ENCODE data around the gene DDIT4L. TPM values are rescaled to one million over a fixed set of nuclear protein-coding genes. Genes with fewer than 3 reads are reported as not detected.
A peak's percentile ranks its signal among the peaks of the same experiment; 100 is the strongest.

DDIT4L gene, protein sequence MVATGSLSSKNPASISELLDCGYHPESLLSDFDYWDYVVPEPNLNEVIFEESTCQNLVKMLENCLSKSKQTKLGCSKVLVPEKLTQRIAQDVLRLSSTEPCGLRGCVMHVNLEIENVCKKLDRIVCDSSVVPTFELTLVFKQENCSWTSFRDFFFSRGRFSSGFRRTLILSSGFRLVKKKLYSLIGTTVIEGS
- total RNA-seq (under 1 TPM; 0.52 to 0.55 TPM), polyA plus RNA-seq (ENCODE audit: insufficient read length in 6 of 6) (1 to 10 TPM in 5 of 6 donors, under 1 TPM in 1; 0.69 to 1.5 (median 1.2) TPM)
- long read RNA-seq, donor 1, partial matches to known transcripts: 0 of 1 reads
- long read RNA-seq, donor 1, other reads (novel, unspliced or antisense): 0 of 1 reads
- long read RNA-seq, donor 2, partial matches to known transcripts: 0 of 1 reads
- long read RNA-seq, donor 2, other reads (novel, unspliced or antisense): 0 of 1 reads
- long read RNA-seq, donor 3, partial matches to known transcripts: 0 of 1 reads
- long read RNA-seq, donor 3, other reads (novel, unspliced or antisense): 0 of 1 reads
- long read RNA-seq, donor 4: 0 reads
- long read RNA-seq, donor 5, partial matches to known transcripts: 0 of 4 reads
- long read RNA-seq, donor 5, other reads (novel, unspliced or antisense): 0 of 4 reads
- long read RNA-seq, donor 6, partial matches to known transcripts: 0 of 1 reads
- long read RNA-seq, donor 6, other reads (novel, unspliced or antisense): 0 of 1 reads
- long read RNA-seq, donor 7: 0 reads
- long read RNA-seq, donor 8, partial matches to known transcripts: 0 of 1 reads
- long read RNA-seq, donor 8, other reads (novel, unspliced or antisense): 0 of 1 reads
- long read RNA-seq, donor 9: 0 reads
- long read RNA-seq, donor 10: 0 reads
- long read RNA-seq, donor 11, transcript DDIT4L-201 (3 exons, 2,604 nt): major isoform, 5 of 5 reads
- long read RNA-seq, donor 11, partial matches to known transcripts: 0 of 5 reads
- long read RNA-seq, donor 11, other reads (novel, unspliced or antisense): 0 of 5 reads
- long read RNA-seq, donor 12: 0 reads

DNA sequence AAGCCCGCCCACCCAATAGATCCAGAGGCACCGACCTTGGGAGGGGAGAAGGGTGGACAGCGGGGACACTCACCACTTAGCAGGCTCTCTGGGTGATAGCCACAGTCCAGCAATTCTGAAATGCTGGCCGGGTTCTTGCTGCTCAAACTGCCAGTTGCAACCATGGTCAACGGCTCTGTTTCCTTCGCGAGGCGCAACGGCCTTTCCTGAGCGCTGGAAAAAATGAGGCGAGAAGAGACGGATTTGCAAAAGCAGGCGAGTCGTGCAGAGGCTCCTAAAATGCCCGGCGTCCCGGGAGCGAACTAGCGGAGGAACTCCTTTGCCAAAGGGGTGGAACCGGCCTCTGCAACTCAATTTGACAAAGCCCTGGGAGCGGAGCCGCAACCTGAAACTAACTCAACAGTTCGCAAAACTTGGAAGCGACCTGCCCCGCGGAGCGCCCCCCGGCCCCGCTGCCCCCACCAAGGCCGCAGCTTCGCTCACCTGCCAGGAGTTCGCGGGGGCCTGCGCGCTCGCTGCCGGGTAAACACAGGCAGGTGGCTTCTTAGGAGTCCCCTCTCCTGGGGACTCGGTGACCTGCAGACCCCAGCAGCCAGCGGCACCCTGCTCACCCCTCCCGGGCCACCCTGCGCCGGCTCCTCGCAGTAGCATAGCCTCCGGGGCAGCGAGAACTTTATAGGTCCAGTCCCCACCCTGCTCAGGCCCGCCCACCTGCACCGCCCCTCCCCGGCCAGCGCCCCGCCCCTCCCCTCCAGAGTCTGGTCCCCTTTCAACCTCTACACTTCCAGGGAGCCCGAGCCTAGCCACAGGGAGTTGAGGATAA, at the start of gene DDIT4L:
Gene DDIT4L (minus strand): TSS at position 649 of the 823 bp plus-strand sequence. CDS start 485 bp downstream, at position 164.
- peak; percentile 94 for ATAC-seq

DNA sequence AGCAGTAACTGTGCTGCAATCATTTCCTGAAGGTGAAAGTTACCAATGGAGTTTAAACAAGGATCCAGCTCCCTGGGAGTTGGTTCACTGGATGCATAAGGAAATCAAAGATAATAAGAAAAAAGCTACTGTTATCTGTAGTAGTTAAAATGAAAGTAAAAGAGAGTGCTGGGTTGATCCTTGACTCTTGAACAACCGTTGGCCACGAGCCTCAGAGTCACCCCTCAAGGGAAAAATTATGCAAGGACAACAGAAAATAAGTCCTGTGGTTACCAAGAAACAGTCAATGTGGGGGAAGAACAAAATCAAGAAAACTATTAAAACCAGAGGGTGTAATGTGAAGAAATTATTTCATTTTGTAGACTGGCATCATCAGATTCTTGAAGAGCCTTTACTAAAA, 49.7 kb upstream of the DDIT4L start:
- Histone ChIP-seq H3K4me3 (no peak overlapping the region), H3K9me3 (peaks cover 0 to 6% of the 10 kb centered on the region in 2 donors), H3K27ac (no peak overlapping the region), H3K27me3 (no peaks in the 10 kb centered on the region), H3K36me3 (no peaks in the 10 kb centered on the region), H3K4me1 (no peaks in the 10 kb centered on the region)
- DNase-seq: no peak
- intact Hi-C loops (cut with DNase I): no loop called here
- TF ChIP-seq, protein P1, sequence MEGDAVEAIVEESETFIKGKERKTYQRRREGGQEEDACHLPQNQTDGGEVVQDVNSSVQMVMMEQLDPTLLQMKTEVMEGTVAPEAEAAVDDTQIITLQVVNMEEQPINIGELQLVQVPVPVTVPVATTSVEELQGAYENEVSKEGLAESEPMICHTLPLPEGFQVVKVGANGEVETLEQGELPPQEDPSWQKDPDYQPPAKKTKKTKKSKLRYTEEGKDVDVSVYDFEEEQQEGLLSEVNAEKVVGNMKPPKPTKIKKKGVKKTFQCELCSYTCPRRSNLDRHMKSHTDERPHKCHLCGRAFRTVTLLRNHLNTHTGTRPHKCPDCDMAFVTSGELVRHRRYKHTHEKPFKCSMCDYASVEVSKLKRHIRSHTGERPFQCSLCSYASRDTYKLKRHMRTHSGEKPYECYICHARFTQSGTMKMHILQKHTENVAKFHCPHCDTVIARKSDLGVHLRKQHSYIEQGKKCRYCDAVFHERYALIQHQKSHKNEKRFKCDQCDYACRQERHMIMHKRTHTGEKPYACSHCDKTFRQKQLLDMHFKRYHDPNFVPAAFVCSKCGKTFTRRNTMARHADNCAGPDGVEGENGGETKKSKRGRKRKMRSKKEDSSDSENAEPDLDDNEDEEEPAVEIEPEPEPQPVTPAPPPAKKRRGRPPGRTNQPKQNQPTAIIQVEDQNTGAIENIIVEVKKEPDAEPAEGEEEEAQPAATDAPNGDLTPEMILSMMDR (IDR thresholded peaks at IDR 0.05): no peak
- no peak for ATAC-seq

More for the DNA sequence above, at the start of gene DDIT4L:
- intact Hi-C loops (cut with DNase I): no loop called here
- DNase-seq: peak in 3 of 4 donors; percentile 12 to 78 (median 27)
- Histone ChIP-seq H3K27ac (no peak within 1 kb of the TSS), H3K9me3 (no peaks in the 10 kb centered on the region), H3K36me3 (no peaks in the 10 kb centered on the region), H3K27me3 (peaks cover 0 to 38% of the 10 kb centered on the region in 2 donors), H3K4me1 (peaks cover 0 to 12% of the 10 kb centered on the region in 2 donors), H3K4me3 (peak within 1 kb of the TSS; percentile 38 to 52)
- TF ChIP-seq, protein P1 (IDR thresholded peaks at IDR 0.05): no peak

GRCh38 chr4:100224721-100225120, 34.5 kb upstream of the DDIT4L start:
- Histone ChIP-seq H3K9me3 (peaks cover 0 to 50% of the 10 kb centered on the region in 2 donors), H3K27me3 (no peaks in the 10 kb centered on the region), H3K4me3 (no peak overlapping the region), H3K36me3 (no peaks in the 10 kb centered on the region), H3K27ac (no peak overlapping the region), H3K4me1 (no peaks in the 10 kb centered on the region)
- intact Hi-C loops (cut with DNase I): no loop called here
- ATAC-seq: no peak
- no peak for DNase-seq
- TF ChIP-seq, protein P1 (IDR thresholded peaks at IDR 0.05): no peak

DNA sequence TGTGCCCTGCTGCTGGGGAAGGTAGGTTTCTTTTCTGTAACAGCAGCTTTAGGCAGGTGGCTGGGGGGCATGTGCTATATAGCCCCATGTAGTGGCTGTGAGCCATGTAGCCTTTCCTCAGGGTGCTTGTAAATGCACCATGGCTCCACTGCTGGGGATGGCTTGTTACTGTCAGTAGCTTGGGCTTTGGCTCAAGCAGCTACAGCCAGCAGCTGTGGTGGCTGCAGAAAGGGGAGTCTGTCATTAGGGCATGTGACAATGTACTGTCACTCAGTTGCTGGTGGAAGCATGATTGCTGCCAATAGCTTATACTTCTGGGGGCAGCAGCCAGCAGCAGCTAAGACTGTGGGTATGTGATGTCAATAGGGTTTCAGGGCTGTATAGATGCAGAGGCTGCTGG, 33.9 kb upstream of the DDIT4L start:
- Histone ChIP-seq H3K27me3 (no peaks in the 10 kb centered on the region), H3K36me3 (no peaks in the 10 kb centered on the region), H3K27ac (no peak overlapping the region), H3K9me3 (peaks cover 0 to 46% of the 10 kb centered on the region in 2 donors), H3K4me3 (no peak overlapping the region), H3K4me1 (no peaks in the 10 kb centered on the region)
- intact Hi-C loops (cut with DNase I): no loop called here
- ATAC-seq (no peak), DNase-seq (no peak)
- TF ChIP-seq, protein P1 (IDR thresholded peaks at IDR 0.05): no peak

Data from left lung (tissue), 14 donors.